Tibial nerve (tissue), 3 donors: ENCODE results near the gene VIPR2.

Source experiments
- POLR2A ChIP-seq, 2 donors: fragments of 450-650 bp; IDR thresholded peaks; one replicate each; pipeline ENCODE4 v1.6.1; 2017; ENCODE audit warnings: antibody characterized with exemption in 2 of 2, mild to moderate bottlenecking in 2 of 2, moderate library complexity in 2 of 2
- TF ChIP-seq, protein P1 (sequence below), 5 experiments: fragments of 200-600 bp in 3 of 5; fragments of 450-650 bp in 2 of 5; sonication (generic) in 3 of 5; IDR thresholded peaks; one replicate each; pipeline ENCODE4 v1.5.1; 2016 to 2019; ENCODE audit warnings: antibody characterized with exemption in 5 of 5, mild to moderate bottlenecking in 3 of 5, moderate library complexity in 2 of 5

GRCh38 chr7:159130199-159130775, 14.4 kb downstream of the VIPR2 start:
- TF ChIP-seq, protein P1, sequence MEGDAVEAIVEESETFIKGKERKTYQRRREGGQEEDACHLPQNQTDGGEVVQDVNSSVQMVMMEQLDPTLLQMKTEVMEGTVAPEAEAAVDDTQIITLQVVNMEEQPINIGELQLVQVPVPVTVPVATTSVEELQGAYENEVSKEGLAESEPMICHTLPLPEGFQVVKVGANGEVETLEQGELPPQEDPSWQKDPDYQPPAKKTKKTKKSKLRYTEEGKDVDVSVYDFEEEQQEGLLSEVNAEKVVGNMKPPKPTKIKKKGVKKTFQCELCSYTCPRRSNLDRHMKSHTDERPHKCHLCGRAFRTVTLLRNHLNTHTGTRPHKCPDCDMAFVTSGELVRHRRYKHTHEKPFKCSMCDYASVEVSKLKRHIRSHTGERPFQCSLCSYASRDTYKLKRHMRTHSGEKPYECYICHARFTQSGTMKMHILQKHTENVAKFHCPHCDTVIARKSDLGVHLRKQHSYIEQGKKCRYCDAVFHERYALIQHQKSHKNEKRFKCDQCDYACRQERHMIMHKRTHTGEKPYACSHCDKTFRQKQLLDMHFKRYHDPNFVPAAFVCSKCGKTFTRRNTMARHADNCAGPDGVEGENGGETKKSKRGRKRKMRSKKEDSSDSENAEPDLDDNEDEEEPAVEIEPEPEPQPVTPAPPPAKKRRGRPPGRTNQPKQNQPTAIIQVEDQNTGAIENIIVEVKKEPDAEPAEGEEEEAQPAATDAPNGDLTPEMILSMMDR (IDR thresholded peaks at IDR 0.05): no peak
- TF ChIP-seq POLR2A (IDR thresholded peaks at IDR 0.05): no peak
